ENCODE results near the gene SAMD13. TPM values are rescaled to one million over a fixed set of nuclear protein-coding genes. Genes with fewer than 3 reads are reported as not detected.

SAMD13 gene
- total and polyA plus RNA-seq, 10 of the 15 experiments (the other 5 are each of a cell fraction or from before 2014, with no cell fraction given), result 0.81 to 1.9 (median 1.2) TPM; not detected in 1

- no peak overlapping the region for H3K4me3 ChIP-seq
- H3K9ac ChIP-seq (ENCODE audit: control insufficient read depth, insufficient read depth, low read length), result no peak overlapping the region
- ChIA-PET CTCF (interaction anchor here (1.1 kb wide), 1 partner anchor 13 kb away, joined by 5 read pairs; no protein-coding TSS in a partner anchor), RAD21 (ENCODE audit: unreplicated experiment) (no interaction called here), SMC1A (ENCODE audit: uncharacterized antibody, unreplicated experiment) (no interaction called here), POLR2A (no interaction called here)
- DNase-seq (ENCODE audit: low read depth, low spot score), result no peak
- no peaks in the 10 kb centered on the region for H3K27me3 ChIP-seq (replicated peaks in 1 of 2; ENCODE audit: control insufficient read depth in 2 of 2, insufficient read depth in 2 of 2, low read length in 1 of 2)
- no peaks in the 10 kb centered on the region for H3K4me1 ChIP-seq (ENCODE audit: control insufficient read depth, insufficient read depth, low read length)
- in situ Hi-C loops (cut with MboI), result no loop called here
- TF ChIP-seq SP1 (IDR thresholded peaks at IDR 0.05; ENCODE audit: low read depth, low read length) (no peak), RELA (IDR thresholded peaks at IDR 0.05; ENCODE audit: borderline replicate concordance, partially characterized antibody) (no peak), IKZF1 (conservative IDR thresholded peaks at IDR 0.05) (no peak), RAD21 (IDR thresholded peaks at IDR 0.05; ENCODE audit: insufficient read depth, low read depth, low read length) (no peak), EED (IDR thresholded peaks at IDR 0.05; ENCODE audit: low read depth) (no peak), SMARCA5 (IDR thresholded peaks at IDR 0.05) (no peak), ZBED1 (IDR thresholded peaks at IDR 0.05; ENCODE audit: borderline replicate concordance) (no peak), ZNF622 (IDR thresholded peaks at IDR 0.05) (no peak), NFYB (IDR thresholded peaks at IDR 0.05; ENCODE audit: insufficient read depth, low read depth, low read length) (no peak), SMC3 (IDR thresholded peaks at IDR 0.05; ENCODE audit: borderline replicate concordance, low read length) (no peak), SUZ12 (IDR thresholded peaks at IDR 0.05; ENCODE audit: unreplicated experiment) (no peak), ETV6 (conservative IDR thresholded peaks at IDR 0.05 in 1 of 2, IDR thresholded peaks at IDR 0.05 in 1 of 2; ENCODE audit: borderline replicate concordance in 1 of 2, low read depth in 1 of 2) (no peak), SMAD5 (IDR thresholded peaks at IDR 0.05; ENCODE audit: low read depth) (no peak), BMI1 (IDR thresholded peaks at IDR 0.05; ENCODE audit: borderline replicate concordance) (no peak)
- TF ChIP-seq, protein P1, sequence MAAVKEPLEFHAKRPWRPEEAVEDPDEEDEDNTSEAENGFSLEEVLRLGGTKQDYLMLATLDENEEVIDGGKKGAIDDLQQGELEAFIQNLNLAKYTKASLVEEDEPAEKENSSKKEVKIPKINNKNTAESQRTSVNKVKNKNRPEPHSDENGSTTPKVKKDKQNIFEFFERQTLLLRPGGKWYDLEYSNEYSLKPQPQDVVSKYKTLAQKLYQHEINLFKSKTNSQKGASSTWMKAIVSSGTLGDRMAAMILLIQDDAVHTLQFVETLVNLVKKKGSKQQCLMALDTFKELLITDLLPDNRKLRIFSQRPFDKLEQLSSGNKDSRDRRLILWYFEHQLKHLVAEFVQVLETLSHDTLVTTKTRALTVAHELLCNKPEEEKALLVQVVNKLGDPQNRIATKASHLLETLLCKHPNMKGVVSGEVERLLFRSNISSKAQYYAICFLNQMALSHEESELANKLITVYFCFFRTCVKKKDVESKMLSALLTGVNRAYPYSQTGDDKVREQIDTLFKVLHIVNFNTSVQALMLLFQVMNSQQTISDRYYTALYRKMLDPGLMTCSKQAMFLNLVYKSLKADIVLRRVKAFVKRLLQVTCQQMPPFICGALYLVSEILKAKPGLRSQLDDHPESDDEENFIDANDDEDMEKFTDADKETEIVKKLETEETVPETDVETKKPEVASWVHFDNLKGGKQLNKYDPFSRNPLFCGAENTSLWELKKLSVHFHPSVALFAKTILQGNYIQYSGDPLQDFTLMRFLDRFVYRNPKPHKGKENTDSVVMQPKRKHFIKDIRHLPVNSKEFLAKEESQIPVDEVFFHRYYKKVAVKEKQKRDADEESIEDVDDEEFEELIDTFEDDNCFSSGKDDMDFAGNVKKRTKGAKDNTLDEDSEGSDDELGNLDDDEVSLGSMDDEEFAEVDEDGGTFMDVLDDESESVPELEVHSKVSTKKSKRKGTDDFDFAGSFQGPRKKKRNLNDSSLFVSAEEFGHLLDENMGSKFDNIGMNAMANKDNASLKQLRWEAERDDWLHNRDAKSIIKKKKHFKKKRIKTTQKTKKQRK (IDR thresholded peaks at IDR 0.05; ENCODE audit: low read depth, low read length), result no peak
- TF ChIP-seq, protein P2, sequence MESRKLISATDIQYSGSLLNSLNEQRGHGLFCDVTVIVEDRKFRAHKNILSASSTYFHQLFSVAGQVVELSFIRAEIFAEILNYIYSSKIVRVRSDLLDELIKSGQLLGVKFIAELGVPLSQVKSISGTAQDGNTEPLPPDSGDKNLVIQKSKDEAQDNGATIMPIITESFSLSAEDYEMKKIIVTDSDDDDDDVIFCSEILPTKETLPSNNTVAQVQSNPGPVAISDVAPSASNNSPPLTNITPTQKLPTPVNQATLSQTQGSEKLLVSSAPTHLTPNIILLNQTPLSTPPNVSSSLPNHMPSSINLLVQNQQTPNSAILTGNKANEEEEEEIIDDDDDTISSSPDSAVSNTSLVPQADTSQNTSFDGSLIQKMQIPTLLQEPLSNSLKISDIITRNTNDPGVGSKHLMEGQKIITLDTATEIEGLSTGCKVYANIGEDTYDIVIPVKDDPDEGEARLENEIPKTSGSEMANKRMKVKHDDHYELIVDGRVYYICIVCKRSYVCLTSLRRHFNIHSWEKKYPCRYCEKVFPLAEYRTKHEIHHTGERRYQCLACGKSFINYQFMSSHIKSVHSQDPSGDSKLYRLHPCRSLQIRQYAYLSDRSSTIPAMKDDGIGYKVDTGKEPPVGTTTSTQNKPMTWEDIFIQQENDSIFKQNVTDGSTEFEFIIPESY (IDR thresholded peaks at IDR 0.05), result no peak
- TF ChIP-seq, protein P3, sequence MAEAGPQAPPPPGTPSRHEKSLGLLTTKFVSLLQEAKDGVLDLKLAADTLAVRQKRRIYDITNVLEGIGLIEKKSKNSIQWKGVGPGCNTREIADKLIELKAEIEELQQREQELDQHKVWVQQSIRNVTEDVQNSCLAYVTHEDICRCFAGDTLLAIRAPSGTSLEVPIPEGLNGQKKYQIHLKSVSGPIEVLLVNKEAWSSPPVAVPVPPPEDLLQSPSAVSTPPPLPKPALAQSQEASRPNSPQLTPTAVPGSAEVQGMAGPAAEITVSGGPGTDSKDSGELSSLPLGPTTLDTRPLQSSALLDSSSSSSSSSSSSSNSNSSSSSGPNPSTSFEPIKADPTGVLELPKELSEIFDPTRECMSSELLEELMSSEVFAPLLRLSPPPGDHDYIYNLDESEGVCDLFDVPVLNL (IDR thresholded peaks at IDR 0.05; ENCODE audit: low read depth, low read length), result no peak
- H2AFZ ChIP-seq (ENCODE audit: control insufficient read depth, low read depth, low read length), result no peak overlapping the region
- intact Hi-C loops (cut with micrococcal nuclease; ENCODE audit: unreplicated experiment), result no loop called here
- H3K9me3 ChIP-seq (replicated peaks; ENCODE audit: control insufficient read depth, insufficient read depth, low read length), result no peaks in the 10 kb centered on the region
- no peak overlapping the region for H3K27ac ChIP-seq (ENCODE audit: control insufficient read depth, insufficient read depth)
- H3K79me2 ChIP-seq (ENCODE audit: control insufficient read depth, insufficient read depth, low read length), result no peaks in the 10 kb centered on the region
- no TSS peak for BruUV-seq (replicated peaks)
- H4K20me1 ChIP-seq (ENCODE audit: control insufficient read depth, insufficient read depth), result no peaks in the 10 kb centered on the region
- H3K4me2 ChIP-seq (ENCODE audit: control insufficient read depth, insufficient read depth), result no peak overlapping the region
- 100% methylated on average over 1 of the region's 1 CpG for WGBS (ENCODE audit: insufficient coverage, insufficient replicate concordance, low lambda C conversion rate, missing lambda C conversion rate)
- FAIRE-seq, result no peak
- no peak for ATAC-seq
- no peaks in the 10 kb centered on the region for H3K36me3 ChIP-seq (ENCODE audit: control insufficient read depth in 2 of 2, insufficient read depth in 2 of 2, low read length in 1 of 2)
These were observed 47.3 kb downstream of the SAMD13 start for GRCh38 chr1:84348759-84349158.

Measured in GM12878 (cell line).